DOHH2 (cell line): ENCODE data around the gene DYNLL2.
"Not testable (repeated sequence)": the region's sequence is repeated elsewhere in the genome, so short reads cannot be mapped to it uniquely, and the experiment has no call there.

ENCODE experiments used
- H3F3A ChIP-seq: fragments of 200-600 bp; sonication (generic), shearing (Covaris generic); 2 replicates; pipeline ENCODE4 v1.6.0; 2016; ENCODE audit warnings: antibody characterized with exemption, mild to moderate bottlenecking; ENCODE audit not compliant: control insufficient read depth, insufficient read depth
- H3K27ac ChIP-seq: fragments of 200-600 bp; sonication (generic); 2 replicates; pipeline ENCODE4 v1.5.1; 2014; ENCODE audit warnings: low read depth, mild to moderate bottlenecking, low read length, moderate library complexity
- H3K27me3 ChIP-seq: fragments of 200-600 bp; sonication (generic); 2 replicates; pipeline ENCODE4 v1.6.1; 2014; ENCODE audit warnings: mild to moderate bottlenecking, low read length, mixed read lengths; ENCODE audit not compliant: control insufficient read depth
- H3K36me3 ChIP-seq: fragments of 200-600 bp; sonication (generic); 2 replicates; pipeline ENCODE4 v1.6.1; 2014; ENCODE audit warnings: mild to moderate bottlenecking, low read length, moderate library complexity, mixed read lengths; ENCODE audit not compliant: control insufficient read depth
- H3K4me1 ChIP-seq: fragments of 200-600 bp; sonication (generic); 2 replicates; pipeline ENCODE4 v1.6.1; 2014; ENCODE audit warnings: mild to moderate bottlenecking, low read length, mixed read lengths; ENCODE audit not compliant: control insufficient read depth
- H3K4me2 ChIP-seq: fragments of 200-600 bp; sonication (generic); 2 replicates; pipeline ENCODE4 v1.6.0; 2014; ENCODE audit warnings: mild to moderate bottlenecking, low read length, moderate library complexity
- H3K4me3 ChIP-seq: fragments of 200-600 bp; sonication (generic); 2 replicates; pipeline ENCODE4 v1.5.1; 2014; ENCODE audit warnings: mild to moderate bottlenecking, low read length, mixed read lengths
- H3K79me2 ChIP-seq: fragments of 200-600 bp; sonication (generic); 2 replicates; pipeline ENCODE4 v1.6.1; 2014; ENCODE audit warnings: mild to moderate bottlenecking, low read length, mixed read lengths; ENCODE audit not compliant: control insufficient read depth
- H3K9me2 ChIP-seq: fragments of 200-600 bp; sonication (generic); replicated peaks from 2 replicates; pipeline ENCODE4 v1.6.1; 2014; ENCODE audit warnings: mild to moderate bottlenecking, low read length, mixed read lengths; ENCODE audit not compliant: control insufficient read depth
- H3K9me3 ChIP-seq: fragments of 200-600 bp; sonication (generic); 2 replicates; pipeline ENCODE4 v1.6.1; 2014; ENCODE audit warnings: antibody characterized with exemption, low read length, mixed read lengths; ENCODE audit not compliant: control insufficient read depth, insufficient read depth
- H4K20me1 ChIP-seq: fragments of 200-600 bp; sonication (generic); 2 replicates; pipeline ENCODE4 v1.6.0; 2014; ENCODE audit warnings: low read depth, mild to moderate bottlenecking, antibody characterized with exemption, low read length, moderate library complexity; ENCODE audit not compliant: control insufficient read depth, insufficient read depth
- CTCF ChIP-seq: fragments of 200-600 bp; sonication (generic); IDR thresholded peaks from one replicate; pipeline ENCODE4 v1.5.1; 2014; ENCODE audit warnings: antibody characterized with exemption, mild to moderate bottlenecking, low read depth, low read length; ENCODE audit not compliant: poor library complexity, severe bottlenecking
- EZH2phosphoT487 ChIP-seq: fragments of 200-600 bp; sonication (generic); IDR thresholded peaks from 2 replicates; pipeline ENCODE4 v1.6.1; 2017; ENCODE audit warnings: borderline replicate concordance, mild to moderate bottlenecking, antibody characterized with exemption, low read length, moderate library complexity, mixed read lengths

Gene DYNLL2

GRCh38 chr17:58100506-58100905, 17.3 kb downstream of the DYNLL2 start:
- TF ChIP-seq EZH2phosphoT487 (no peak), CTCF (no peak)
- Histone ChIP-seq H3K9me2 (no peaks in the 10 kb centered on the region), H3K79me2 (no peaks in the 10 kb centered on the region)

GRCh38 chr17:58101898-58102297, 18.7 kb downstream of the DYNLL2 start:
- not testable (repeated sequence) for H3K27ac ChIP-seq, H3K9me3 ChIP-seq, H4K20me1 ChIP-seq, H3K36me3 ChIP-seq, H3K27me3 ChIP-seq, H3K79me2 ChIP-seq, H3K4me3 ChIP-seq, H3K4me1 ChIP-seq, H3F3A ChIP-seq, H3K9me2 ChIP-seq, H3K4me2 ChIP-seq

More at GRCh38 chr17:58100506-58100905, 17.3 kb downstream of the DYNLL2 start:
- Histone ChIP-seq H3K27me3 (no peaks in the 10 kb centered on the region; the same call in 1 of the 2 replicates), H3F3A (peaks cover 7% of the 10 kb centered on the region; the same call in 1 of the 2 replicates), H3K27ac (no peak overlapping the region), H4K20me1 (no peaks in the 10 kb centered on the region), H3K9me3 (no peaks in the 10 kb centered on the region), H3K4me2 (no peak overlapping the region), H3K36me3 (no peaks in the 10 kb centered on the region), H3K4me1 (no peaks in the 10 kb centered on the region), H3K4me3 (no peak overlapping the region)

GRCh38 chr17:58105093-58105492, 21.9 kb downstream of the DYNLL2 start:
- H3K4me3 ChIP-seq, result no peak overlapping the region
- H3K79me2 ChIP-seq, result no peaks in the 10 kb centered on the region
- no peaks in the 10 kb centered on the region for H3K4me1 ChIP-seq
- H3K27me3 ChIP-seq, result peaks cover 2% of the 10 kb centered on the region
- H3K36me3 ChIP-seq, result no peaks in the 10 kb centered on the region
- H3K4me2 ChIP-seq, result no peak overlapping the region
- no peak for TF ChIP-seq EZH2phosphoT487
- no peak for TF ChIP-seq CTCF
- no peaks in the 10 kb centered on the region for H3K9me3 ChIP-seq
- no peaks in the 10 kb centered on the region for H3F3A ChIP-seq
- no peak overlapping the region for H3K27ac ChIP-seq
- no peaks in the 10 kb centered on the region for H4K20me1 ChIP-seq
- H3K9me2 ChIP-seq, result no peaks in the 10 kb centered on the region

GRCh38 chr17:58107306-58107705, 24.1 kb downstream of the DYNLL2 start:
- H3K9me3 ChIP-seq, result no peaks in the 10 kb centered on the region
- H3K4me3 ChIP-seq, result no peak overlapping the region
- no peak overlapping the region for H3K27ac ChIP-seq
- no peaks in the 10 kb centered on the region for H4K20me1 ChIP-seq
- no peaks in the 10 kb centered on the region for H3F3A ChIP-seq
- no peaks in the 10 kb centered on the region for H3K36me3 ChIP-seq
- TF ChIP-seq CTCF, result no peak
- no peak for TF ChIP-seq EZH2phosphoT487
- H3K4me2 ChIP-seq, result no peak overlapping the region
- H3K9me2 ChIP-seq, result no peaks in the 10 kb centered on the region
- H3K4me1 ChIP-seq, result no peaks in the 10 kb centered on the region
- H3K27me3 ChIP-seq, result peaks cover 6% of the 10 kb centered on the region
- H3K79me2 ChIP-seq, result no peaks in the 10 kb centered on the region
